SK-N-SH (cell line): Measurements from ENCODE around the gene ENHO.

ENCODE experiments used
- EP300 ChIP-seq, 2 experiments: IDR thresholded peaks; 2 replicates each; pipeline versions ENCODE4 v1.4.0 to v1.6.1; 2012; ENCODE audit warnings: borderline replicate concordance in 1 of 2, low read depth in 1 of 2, low read length in 1 of 2
- EZH2phosphoT487 ChIP-seq: fragments of 200-600 bp; sonication (generic); IDR thresholded peaks from 2 replicates; pipeline ENCODE4 v1.6.1; 2017; ENCODE audit warnings: low read depth, mixed run types, mild to moderate bottlenecking, antibody characterized with exemption, moderate library complexity, borderline replicate concordance
- GABPA ChIP-seq: IDR thresholded peaks from 2 replicates; pipeline ENCODE4 v1.4.0; 2012; ENCODE audit warnings: low read depth, mild to moderate bottlenecking
- GATA2 ChIP-seq: sonication (generic); formaldehyde crosslinking; IDR thresholded peaks from 2 replicates; pipeline ENCODE4 v1.5.0; 2020; ENCODE audit warnings: mild to moderate bottlenecking, missing genetic modification reagents
- NFIC ChIP-seq: IDR thresholded peaks from 2 replicates; pipeline ENCODE4 v1.4.0; 2012; ENCODE audit warnings: borderline replicate concordance
- NRF1 ChIP-seq: IDR thresholded peaks from 2 replicates; pipeline ENCODE4 v1.6.1; 2012; ENCODE audit warnings: low read depth, mild to moderate bottlenecking, low read length
- POLR2AphosphoS5 ChIP-seq: IDR thresholded peaks from 2 replicates; pipeline ENCODE4 v1.6.1; 2012; ENCODE audit warnings: low read depth, low read length
- RAD21 ChIP-seq: IDR thresholded peaks from 2 replicates; pipeline ENCODE4 v1.6.1; 2012; ENCODE audit warnings: mild to moderate bottlenecking, low read length
- YY1 ChIP-seq: IDR thresholded peaks from 2 replicates; pipeline ENCODE4 v1.4.0; 2012; ENCODE audit warnings: low read depth, mild to moderate bottlenecking
- TF ChIP-seq, protein P1 (sequence below): fragments of 200-600 bp; sonication (generic); IDR thresholded peaks from 2 replicates; pipeline ENCODE4 v1.6.1; 2017; ENCODE audit warnings: antibody characterized with exemption, mild to moderate bottlenecking, moderate library complexity
- TF ChIP-seq, protein P2 (sequence below): IDR thresholded peaks from 2 replicates; pipeline ENCODE4; 2012

DNA sequence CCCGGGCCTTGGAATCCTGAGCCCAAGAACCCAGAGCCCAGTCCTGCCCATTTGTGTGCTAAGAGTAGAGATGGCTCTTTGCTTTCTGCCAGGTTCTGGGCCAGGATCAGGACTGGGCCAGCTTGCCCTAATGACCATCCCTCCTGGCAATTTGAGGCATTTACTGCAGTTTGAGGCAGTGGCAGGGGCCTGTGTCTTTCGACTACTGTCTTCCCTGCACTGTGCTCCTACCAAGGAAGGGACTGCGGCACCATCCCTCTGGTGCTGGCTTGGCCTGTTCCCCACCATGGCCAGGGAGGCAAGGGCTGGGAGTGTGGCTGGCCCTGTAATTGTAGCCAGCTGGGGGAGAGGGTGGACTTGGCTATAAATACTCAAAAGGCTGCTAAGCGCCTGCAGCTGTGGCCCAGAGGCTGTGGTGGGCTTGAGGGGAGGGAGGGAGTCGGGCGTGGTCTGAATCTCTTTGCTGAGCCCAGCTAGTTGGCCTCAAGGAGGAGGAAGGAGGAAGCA, 4.6 kb downstream of the ENHO start:
- TF ChIP-seq, protein P1, sequence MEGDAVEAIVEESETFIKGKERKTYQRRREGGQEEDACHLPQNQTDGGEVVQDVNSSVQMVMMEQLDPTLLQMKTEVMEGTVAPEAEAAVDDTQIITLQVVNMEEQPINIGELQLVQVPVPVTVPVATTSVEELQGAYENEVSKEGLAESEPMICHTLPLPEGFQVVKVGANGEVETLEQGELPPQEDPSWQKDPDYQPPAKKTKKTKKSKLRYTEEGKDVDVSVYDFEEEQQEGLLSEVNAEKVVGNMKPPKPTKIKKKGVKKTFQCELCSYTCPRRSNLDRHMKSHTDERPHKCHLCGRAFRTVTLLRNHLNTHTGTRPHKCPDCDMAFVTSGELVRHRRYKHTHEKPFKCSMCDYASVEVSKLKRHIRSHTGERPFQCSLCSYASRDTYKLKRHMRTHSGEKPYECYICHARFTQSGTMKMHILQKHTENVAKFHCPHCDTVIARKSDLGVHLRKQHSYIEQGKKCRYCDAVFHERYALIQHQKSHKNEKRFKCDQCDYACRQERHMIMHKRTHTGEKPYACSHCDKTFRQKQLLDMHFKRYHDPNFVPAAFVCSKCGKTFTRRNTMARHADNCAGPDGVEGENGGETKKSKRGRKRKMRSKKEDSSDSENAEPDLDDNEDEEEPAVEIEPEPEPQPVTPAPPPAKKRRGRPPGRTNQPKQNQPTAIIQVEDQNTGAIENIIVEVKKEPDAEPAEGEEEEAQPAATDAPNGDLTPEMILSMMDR, result no peak
- TF ChIP-seq GATA2 (CRISPR knock-in tag) (no peak), EZH2phosphoT487 (no peak), NFIC (no peak), YY1 (no peak), EP300 (IDR thresholded peaks at IDR 0.05; ENCODE audit: borderline replicate concordance in 1 of 2, low read depth in 1 of 2, low read length in 1 of 2) (no peak), POLR2AphosphoS5 (no peak), NRF1 (no peak), GABPA (no peak), RAD21 (no peak)
- TF ChIP-seq, protein P2, sequence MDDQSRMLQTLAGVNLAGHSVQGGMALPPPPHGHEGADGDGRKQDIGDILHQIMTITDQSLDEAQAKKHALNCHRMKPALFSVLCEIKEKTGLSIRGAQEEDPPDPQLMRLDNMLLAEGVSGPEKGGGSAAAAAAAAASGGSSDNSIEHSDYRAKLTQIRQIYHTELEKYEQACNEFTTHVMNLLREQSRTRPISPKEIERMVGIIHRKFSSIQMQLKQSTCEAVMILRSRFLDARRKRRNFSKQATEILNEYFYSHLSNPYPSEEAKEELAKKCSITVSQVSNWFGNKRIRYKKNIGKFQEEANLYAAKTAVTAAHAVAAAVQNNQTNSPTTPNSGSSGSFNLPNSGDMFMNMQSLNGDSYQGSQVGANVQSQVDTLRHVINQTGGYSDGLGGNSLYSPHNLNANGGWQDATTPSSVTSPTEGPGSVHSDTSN, result no peak
